Retina (tissue), 1 donor: Measurements from ENCODE around the gene PRRT2.

Source experiments
- DNase-seq: peaks from one replicate; pipeline ENCODE4 v3.0.0-alpha.2; 2016

Gene PRRT2

GRCh38 chr16:29863669-29863984 is 51.6 kb downstream of the PRRT2 start:
- DNase-seq, result no peak

GRCh38 chr16:29864205-29864604 is 52.2 kb downstream of the PRRT2 start:
- no peak for DNase-seq
